Hypothalamus (tissue), 51 donors: ENCODE data around the gene HBQ1.
"Not testable (repeated sequence)": the region's sequence is repeated elsewhere in the genome, so short reads cannot be mapped to it uniquely, and the experiment has no call there.

Experiments
- DNase-seq, 51 donors: peaks; one replicate each; lab custom pipeline; 2025; lab: John Stamatoyannopoulos, UW

The HBQ1 gene

DNA sequence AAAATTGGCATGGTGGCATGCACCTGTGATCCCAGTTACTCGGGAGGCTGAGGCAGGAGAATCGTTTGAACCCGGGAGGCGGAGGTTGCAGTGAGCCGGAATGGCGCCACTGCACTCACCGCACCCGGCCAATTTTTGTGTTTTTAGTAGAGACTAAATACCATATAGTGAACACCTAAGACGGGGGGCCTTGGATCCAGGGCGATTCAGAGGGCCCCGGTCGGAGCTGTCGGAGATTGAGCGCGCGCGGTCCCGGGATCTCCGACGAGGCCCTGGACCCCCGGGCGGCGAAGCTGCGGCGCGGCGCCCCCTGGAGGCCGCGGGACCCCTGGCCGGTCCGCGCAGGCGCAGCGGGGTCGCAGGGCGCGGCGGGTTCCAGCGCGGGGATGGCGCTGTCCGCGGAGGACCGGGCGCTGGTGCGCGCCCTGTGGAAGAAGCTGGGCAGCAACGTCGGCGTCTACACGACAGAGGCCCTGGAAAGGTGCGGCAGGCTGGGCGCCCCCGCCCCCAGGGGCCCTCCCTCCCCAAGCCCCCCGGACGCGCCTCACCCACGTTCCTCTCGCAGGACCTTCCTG, at the start of gene HBQ1:
TSS of gene HBQ1 (plus strand) at position 359 of the 575 bp plus-strand sequence. CDS start at position 387, 28 bp downstream.
- DNase-seq, result peak in 3 of 51 donors; percentile 18 to 24 (median 23)

DNA sequence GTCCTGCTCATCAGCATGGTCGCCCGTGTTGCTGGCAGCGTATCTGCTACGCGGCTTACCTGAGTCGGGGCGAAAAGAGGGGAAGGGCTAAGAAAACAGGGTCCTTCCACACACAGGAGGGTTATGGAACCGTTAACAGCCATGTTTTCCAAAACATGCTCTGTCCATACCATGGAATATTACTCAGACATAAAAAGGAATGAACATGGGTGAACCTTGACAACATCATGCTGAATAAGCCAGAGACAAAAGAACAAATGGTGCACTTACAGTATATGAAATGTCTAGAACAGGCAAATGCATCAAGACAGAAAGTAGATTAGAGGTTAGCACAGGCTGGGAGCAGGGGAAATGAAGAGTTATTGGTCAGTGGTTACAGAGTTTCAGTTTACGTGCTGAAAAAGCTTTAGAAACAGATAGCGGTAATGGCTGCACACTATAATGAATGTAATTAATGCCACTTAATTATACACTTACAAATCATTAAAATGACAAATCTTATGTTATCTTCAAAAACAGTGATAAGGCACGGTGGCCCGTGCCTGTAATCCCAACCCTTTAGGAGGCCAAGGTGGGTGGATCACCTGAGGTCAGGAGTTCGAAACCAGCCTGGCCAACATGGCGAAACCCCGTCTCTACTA, 49.6 kb upstream of the HBQ1 start:
- no peak for DNase-seq

DNA sequence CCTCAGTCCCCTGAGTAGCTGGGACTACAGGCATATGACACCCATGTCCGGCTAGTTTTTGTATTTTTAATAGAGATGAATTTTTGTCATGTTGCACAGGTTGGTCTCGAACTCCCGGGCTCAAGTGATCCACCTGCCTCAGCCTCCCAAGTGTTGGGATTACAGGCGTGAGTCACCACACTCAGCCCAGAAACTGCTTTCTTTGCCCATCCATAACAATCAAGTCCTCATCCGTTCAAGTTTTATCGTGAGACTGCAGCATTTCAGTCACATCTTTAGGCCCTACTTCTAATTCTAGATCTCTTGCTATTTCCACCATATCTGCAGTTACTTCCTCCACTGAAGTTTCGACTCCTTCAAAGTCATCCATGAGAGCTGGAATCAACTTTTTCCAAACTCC, 48.1 kb upstream of the HBQ1 start:
- DNase-seq, result no peak

DNA sequence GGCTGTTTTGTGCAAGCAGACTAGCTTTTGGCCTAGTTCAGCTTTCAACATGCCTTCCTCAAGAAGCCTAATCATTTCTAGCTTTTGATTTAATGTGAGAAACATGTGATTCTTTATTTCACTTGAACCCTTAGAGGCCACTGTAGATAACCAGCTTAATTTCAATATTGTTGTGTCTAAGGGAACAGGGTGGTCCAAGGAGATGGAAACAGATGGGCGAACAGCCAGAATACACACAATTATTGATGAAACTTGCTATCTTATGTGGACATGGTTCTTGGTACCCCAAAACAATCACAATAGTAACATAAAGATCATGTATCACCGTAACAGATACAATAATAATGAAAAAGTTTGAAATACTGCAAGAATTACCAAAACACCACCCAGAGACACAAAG, 46.5 kb upstream of the HBQ1 start:
- DNase-seq, result no peak

DNA sequence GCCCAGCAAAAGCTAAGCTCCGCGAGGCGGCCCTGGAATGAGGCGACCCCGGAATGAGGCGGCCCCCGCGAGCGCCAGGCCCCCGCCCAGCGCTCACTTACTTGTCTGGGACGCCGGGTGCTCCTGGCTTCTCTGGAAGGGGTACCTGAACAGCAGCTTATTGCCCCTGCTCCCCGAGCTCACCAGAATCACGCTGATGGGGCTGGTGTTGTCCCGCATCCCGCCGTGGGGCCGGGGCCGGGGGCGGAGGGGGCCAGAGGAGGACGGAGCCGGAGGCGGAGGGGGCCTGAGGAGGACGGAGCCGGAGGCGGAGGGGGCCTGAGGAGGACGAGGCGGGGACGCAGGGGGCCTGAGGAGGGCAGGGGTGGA, 42.2 kb upstream of the HBQ1 start:
- peak in 8 of 51 donors; percentile 6 to 28 (median 14) for DNase-seq

DNA sequence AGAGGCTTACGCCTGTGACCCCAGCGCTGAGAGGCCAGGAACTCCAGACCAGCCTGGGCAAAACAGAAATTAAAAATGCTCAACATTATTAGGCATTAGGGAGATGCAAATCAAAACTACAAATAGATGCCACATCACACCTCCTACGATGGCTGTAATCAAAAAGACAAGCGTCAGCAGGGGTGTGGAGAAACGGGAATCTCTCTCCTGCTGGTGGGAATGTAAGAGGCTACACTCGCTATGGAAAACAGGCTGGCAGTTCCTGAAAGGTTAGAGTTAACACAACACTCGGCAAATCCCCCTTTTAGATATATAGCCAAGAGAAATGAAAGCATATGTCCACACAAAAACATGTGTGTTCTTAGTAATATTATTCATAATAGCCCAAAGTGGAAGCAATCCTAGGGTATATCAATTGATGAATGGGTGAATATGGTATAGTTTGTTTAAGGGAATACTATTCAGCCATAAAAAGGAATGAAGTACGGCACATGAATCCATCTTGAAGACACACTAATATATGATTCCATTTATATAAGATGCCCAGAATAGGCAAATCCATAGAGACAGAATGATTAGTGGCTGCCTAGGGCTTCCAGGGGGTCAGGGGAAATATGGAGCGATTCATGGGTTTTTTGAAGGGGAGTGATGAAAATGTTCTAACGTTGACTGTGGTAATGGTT, 39.9 kb upstream of the HBQ1 start:
- DNase-seq, result no peak

DNA sequence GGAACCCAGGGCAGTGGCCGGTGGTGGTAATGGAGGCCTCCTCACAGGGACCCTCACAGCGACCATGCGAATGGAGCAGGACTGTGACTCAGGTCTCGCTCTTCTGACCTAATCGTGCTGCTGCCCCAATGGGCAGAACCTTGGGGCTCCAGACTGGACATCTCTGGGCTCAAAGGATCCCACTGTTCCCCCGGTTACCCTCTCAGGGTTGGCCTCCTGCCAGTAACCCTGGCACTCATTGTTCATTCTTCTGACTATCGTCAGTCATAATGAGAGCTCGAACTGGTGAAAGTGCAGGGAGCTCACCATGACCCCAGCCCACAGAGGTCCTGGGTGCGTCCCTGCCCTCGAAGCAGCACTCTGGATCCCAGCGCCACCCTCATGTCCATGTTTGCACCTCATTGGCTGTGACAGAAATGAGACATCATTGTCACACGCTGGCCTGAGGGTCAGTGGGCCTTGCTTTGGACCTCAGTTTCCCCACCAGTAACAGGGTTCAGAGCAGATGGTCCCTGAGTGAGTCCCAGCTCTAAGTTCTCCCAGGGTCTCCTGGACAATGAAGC, 37.8 kb upstream of the HBQ1 start:
- DNase-seq, result peak in 13 of 51 donors; percentile 5 to 45 (median 15)

DNA sequence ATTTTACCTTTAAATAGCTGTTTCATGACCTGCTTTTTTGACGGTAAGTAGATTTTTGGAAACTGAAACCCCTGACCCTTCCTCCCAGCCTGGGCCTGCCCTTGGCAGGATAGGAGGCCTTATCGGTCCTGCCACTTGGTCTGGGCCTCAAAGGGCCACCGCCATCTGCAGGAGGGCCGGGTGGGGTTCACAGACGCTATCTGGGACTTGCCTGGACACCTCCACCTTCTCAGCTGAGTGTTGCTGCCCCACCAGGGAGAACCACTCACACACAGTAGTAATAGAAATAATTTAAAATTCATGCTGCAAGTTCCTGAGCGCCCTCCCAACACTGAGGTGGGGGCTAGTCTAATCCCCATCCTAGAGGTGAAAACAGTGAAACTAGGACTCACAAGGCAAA, 37.2 kb upstream of the HBQ1 start:
- no peak for DNase-seq

DNA sequence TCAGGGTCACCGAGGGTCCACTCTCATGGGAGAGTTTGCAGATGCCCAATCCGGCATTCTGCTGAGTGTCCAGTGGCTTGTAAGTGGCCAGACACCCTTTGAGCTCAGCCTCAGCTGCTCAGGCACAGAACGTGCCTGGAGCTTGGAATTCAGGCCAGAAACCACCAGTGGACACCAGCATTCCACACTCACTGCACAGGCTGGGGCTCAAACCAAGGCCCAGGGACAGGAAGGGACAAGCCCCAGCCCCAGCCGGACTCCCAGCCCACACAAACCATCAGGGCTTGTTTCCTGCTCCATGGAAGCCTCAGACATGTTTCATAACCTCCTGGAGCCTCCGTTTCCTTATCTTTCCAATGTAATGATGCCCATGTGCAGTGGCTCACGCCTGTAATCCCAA, 36.8 kb upstream of the HBQ1 start:
- DNase-seq, result no peak

DNA sequence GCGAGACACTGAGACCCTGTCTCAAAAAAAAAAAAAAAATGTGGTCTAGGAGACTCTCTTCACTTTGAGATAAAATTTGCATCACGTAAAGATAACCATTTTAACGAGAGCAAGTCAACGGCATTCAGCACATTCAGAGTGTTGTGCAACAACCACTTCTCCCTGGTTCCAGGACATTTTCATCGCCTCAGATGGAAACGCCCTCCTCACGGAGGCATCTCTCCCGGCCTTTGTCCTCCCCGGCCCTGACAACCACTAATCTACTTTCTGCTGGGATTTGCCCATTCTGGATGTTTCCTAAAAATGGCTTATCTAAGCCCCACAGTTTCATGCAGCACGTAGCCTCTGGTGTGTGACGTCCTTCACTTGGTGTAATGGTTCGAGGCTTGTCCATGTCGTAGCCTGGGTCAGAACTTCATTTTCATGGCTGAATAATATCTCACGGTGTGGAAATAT, 35.4 kb upstream of the HBQ1 start:
- DNase-seq, result no peak

DNA sequence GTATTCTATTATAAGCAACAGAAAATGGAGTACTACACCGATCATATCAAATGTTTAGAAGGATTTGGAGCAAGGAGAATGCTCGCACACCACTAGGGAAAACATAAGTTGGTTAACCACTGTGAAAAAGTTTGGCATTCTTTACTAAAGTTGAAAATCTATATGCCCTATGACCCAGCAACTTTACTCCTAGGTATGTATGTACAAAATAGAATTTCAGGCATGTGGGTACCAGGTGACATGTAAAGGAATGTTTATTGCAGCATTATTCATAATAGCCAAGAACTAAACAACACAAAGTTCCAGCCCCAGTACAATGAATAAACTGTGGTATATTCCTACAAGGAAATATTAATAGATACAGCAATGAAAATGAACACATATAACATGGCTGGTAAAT, 33.6 kb upstream of the HBQ1 start:
- DNase-seq, result no peak

DNA sequence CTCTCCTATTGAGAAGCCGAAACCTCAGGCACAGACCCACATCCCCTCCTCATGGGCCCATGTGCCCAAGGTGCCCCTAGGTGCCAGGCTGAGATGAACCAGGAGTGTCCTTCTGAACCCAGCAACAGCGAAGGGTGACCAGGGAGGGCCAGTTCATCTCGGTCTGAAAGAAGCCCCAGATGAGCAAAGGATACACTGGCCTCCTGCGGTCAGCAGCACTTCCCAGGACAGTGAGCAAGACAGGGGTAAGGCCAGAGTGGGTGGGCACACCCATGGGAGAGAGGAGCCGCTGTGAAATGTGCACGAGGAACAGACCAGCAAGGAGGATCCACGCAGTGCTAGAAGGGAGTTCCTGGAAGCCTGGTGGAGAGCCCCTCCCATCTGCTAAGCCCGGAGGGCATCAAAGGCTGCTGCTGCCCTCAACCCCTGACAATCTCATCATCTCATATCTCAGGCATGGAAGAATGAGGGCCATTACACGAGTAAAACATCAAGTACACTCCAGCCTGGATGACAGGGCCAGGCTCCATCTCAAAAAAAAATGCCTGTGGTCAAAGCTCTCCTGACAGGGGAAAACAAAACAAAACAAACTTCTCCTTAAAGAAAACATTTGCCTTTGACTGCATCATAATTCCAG, 31.1 kb upstream of the HBQ1 start:
- DNase-seq, result no peak

DNA sequence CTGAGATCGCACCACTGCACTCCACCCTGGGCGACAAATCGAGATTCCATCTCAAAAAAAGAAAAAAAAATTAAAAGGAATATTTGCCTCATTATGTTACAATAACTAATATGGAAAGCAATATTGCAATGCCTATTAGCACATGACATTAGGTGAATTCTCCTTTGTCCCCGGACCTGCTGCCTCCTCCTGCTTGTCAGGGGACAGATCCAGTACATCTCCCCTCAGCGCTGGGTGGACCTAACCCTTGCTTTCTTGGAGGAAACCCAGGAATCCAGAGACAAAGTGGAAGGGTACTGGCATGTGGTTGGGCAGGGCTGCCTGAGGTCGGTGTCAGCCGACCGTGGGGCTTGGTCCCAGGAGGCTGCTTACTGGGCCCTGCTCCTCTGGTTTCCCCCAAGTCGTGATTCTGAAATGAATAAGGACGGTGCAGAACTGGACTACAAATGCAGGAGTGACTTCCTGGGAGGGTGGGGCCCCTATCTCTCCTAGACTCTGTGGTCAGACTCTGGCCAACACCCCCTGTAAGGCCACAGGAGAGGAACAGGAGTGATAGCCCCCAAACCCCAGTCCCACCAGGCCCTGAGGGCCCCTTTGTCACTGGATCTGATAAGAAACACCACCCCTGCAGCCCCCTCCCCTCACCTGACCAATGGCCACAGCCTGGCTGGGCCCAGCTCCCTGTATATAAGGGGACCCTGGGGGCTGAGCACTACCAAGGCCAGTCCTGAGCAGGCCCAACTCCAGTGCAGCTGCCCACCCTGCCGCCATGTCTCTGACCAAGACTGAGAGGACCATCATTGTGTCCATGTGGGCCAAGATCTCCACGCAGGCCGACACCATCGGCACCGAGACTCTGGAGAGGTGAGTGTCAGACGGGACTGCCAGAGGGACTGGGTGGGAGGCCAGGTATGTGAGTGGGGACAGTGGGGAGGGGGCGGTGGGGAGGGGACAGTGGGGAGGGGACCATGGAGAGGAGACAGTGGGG, 27.8 kb upstream of the HBQ1 start, which contains the start of gene HBZ:
TSS of gene HBZ (plus strand) at position 504 of the 988 bp plus-strand sequence. CDS start at position 770, 266 bp downstream.
- DNase-seq, result no peak

DNA sequence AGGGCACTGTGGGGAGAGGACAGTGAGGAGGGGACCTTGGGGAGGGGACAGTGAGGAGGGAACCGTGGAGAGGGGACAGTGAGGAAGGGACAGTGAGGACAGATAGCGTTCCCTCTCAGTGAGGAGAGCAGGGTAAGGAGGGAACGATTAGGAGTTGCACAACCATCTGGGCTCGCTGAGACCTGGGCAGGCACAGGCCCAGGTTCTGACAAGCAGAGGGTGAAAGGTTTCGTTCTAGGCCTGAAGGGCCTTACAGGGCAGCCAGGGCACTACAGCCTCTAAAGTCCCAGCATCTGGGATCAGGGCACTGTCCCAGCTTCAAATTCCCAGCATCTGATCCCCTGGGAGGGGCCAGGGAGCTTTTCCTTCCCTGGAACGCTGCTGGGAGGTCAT, 27.1 kb upstream of the HBQ1 start:
- DNase-seq, result not testable (repeated sequence)

DNA sequence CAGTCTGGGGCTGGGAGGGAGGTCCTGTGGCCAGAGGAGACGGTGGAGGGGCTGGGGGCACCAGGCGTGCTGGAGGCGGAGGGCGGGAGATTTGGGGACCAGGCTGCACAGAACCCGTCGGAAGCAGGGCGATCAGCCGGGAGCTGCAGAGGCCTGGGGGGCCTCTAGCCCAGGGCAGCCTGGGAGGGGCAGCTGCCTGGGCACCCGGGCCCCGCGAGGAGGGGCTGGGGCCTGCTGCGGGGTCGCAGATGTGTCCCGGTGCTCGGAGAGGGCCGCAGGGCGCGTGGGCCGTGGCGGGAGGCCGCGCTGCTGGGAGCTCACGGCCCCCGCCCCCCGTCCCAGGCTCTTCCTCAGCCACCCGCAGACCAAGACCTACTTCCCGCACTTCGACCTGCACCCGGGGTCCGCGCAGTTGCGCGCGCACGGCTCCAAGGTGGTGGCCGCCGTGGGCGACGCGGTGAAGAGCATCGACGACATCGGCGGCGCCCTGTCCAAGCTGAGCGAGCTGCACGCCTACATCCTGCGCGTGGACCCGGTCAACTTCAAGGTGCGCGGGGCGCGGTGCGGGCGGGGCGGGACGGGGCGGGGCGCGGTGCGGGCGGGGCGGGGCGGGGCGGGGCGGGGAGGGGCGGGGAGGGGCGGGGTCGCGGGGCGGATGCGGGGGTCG, 26.6 kb upstream of the HBQ1 start:
- not testable (repeated sequence) for DNase-seq

DNA sequence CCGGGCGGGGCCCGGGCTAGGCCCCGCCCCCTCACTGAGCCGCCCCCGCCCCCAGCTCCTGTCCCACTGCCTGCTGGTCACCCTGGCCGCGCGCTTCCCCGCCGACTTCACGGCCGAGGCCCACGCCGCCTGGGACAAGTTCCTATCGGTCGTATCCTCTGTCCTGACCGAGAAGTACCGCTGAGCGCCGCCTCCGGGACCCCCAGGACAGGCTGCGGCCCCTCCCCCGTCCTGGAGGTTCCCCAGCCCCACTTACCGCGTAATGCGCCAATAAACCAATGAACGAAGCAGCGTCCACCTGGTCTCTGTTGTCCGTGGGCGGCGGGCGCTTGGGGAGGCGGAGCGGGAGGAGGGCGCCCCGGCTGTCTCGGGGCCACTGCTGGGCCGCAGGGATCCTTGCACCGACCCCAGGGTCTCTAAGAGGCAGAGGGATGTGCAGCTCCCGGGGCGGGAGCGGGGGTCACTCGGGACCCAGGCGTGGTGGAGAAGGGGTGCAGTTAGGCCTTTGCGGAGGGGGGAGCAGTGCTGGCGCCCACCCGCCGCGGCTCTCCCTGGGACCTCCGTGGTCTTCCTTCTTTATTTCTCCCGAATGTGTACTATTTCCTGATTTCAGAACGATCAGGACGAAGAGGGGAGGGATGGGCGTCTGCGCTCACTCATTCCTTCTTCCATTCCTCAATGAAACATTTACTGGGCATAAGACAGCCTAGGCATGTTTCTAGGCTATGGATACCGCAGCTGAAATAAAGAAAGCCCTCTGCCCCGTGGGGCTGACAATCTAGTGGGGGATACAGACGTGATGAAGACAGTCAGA, 25.8 kb upstream of the HBQ1 start:
- DNase-seq, result peak in 3 of 51 donors; percentile 2 to 18 (median 7)

DNA sequence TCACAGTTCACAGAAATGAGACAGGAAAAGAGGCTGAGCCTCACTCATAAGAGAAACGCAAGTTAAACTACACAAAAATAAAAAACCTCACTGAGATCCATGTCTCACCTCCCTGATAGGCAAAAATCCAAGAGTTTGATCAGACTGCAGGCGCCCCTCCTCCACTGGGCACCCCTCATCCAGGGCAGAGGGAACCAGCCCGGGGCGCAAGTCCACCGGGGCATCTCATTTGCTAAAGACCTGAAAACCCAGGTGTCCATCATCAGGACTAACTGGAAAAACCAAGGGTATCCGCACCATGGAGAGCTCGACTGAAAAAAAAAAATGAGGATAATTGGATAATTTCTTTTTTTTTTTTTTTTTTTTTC, 25.2 kb upstream of the HBQ1 start:
- DNase-seq, result no peak

DNA sequence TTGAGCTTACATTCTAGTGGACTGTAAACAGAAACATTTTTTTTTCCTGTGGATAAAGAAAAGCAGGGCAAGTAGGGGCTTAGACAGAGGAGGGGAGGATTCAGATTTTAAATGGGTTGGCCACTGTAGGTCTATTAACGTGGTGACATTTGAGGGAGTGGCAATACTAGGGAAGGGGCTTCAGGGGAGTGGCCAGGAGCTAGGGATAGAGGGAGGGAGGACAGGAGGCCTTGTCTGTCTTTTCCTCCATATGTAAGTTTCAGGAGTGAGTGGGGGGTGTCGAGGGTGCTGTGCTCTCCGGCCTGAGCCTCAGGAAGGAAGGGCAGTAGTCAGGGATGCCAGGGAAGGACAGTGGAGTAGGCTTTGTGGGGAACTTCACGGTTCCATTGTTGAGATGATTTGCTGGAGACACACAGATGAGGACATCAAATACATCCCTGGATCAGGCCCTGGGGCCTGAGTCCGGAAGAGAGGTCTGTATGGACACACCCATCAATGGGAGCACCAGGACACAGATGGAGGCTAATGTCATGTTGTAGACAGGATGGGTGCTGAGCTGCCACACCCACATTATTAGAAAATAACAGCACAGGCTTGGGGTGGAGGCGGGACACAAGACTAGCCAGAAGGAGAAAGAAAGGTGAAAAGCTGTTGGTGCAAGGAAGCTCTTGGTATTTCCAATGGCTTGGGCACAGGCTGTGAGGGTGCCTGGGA, 21.0 kb upstream of the HBQ1 start:
- DNase-seq, result no peak
